CD4-positive, alpha-beta T cell (primary cell): ENCODE results near the gene PSMB1. TPM values are rescaled to one million over a fixed set of nuclear protein-coding genes. Genes with fewer than 3 reads are reported as not detected.

Source experiments
- ATAC-seq: fragments of 200-7000 bp; cut with Tn5 transposase; one replicate; pipeline ENCODE4 v1.10.0; 2022; ENCODE audit warnings: mild to moderate bottlenecking; ENCODE audit not compliant: poor library complexity
- CTCF ChIA-PET: fragments of 350-600 bp; sonication (Branson Sonifier 250); formaldehyde crosslinking; loops from one replicate; lab custom pipeline; 2021; ENCODE audit warnings: antibody characterized with exemption, inconsistent platforms; lab: Charles Lee
- POLR2A ChIA-PET: fragments of 350-600 bp; sonication (Branson Sonifier 250); formaldehyde crosslinking; loops from one replicate; lab custom pipeline; 2021; ENCODE audit warnings: antibody characterized with exemption, inconsistent platforms; lab: Charles Lee
- DNase-seq, 14 experiments: peaks; one replicate each; pipeline ENCODE4 v3.0.0-alpha.2; 2013 to 2020; ENCODE audit warnings: mixed read lengths in 2 of 14
- H3K27ac ChIP-seq, 2 donors: one replicate each; pipeline versions ENCODE4 v1.5.1 to v1.7.0; 2013; ENCODE audit warnings: low read length in 2 of 2, low read depth in 1 of 2, mild to moderate bottlenecking in 1 of 2
- H3K27me3 ChIP-seq, 2 experiments: 1 replicate in 1 of 2; 2 replicates in 1 of 2; pipeline versions ENCODE4 v1.6.1 to v1.7.0; 2013; ENCODE audit warnings: low read length in 2 of 2, control low read depth in 1 of 2, mild to moderate bottlenecking in 1 of 2, moderate library complexity in 1 of 2; ENCODE audit not compliant: insufficient read depth in 2 of 2, control insufficient read depth in 1 of 2
- H3K36me3 ChIP-seq: one replicate; pipeline ENCODE4 v1.6.1; 2013; ENCODE audit warnings: low read length, control low read depth; ENCODE audit not compliant: insufficient read depth
- H3K4me1 ChIP-seq: one replicate; pipeline ENCODE4 v1.6.1; 2013; ENCODE audit warnings: low read length, control low read depth; ENCODE audit not compliant: insufficient read depth
- H3K4me3 ChIP-seq: one replicate; pipeline ENCODE4 v1.5.1; 2013; ENCODE audit warnings: mild to moderate bottlenecking, low read length, moderate library complexity
- H3K9me3 ChIP-seq, 2 experiments: 1 replicate in 1 of 2; 2 replicates in 1 of 2; pipeline versions ENCODE4 v1.6.1 to v1.7.0; 2013; ENCODE audit warnings: low read length in 2 of 2, mild to moderate bottlenecking in 2 of 2, control low read depth in 1 of 2, moderate library complexity in 1 of 2; ENCODE audit not compliant: control insufficient read depth in 1 of 2, insufficient read depth in 1 of 2
- H3K27ac Mint-ChIP-seq: one replicate; pipeline ENCODE4 v1.8.0; 2020; ENCODE audit warnings: mixed read lengths
- H3K27me3 Mint-ChIP-seq: one replicate; pipeline ENCODE4 v1.8.0; 2021; ENCODE audit warnings: mixed read lengths
- H3K36me3 Mint-ChIP-seq: one replicate; pipeline ENCODE4 v1.8.0; 2021; ENCODE audit warnings: low read depth, mixed read lengths
- H3K4me1 Mint-ChIP-seq: one replicate; pipeline ENCODE4 v1.8.0; 2021; ENCODE audit warnings: low read depth, mixed read lengths
- H3K4me3 Mint-ChIP-seq: one replicate; pipeline ENCODE4 v1.8.0; 2020; ENCODE audit warnings: mild to moderate bottlenecking, mixed read lengths
- H3K9me3 Mint-ChIP-seq: one replicate; pipeline ENCODE4 v1.8.0; 2020; ENCODE audit warnings: mixed read lengths
- CTCF ChIP-seq: fragments of 200-600 bp; IDR thresholded peaks from one replicate; pipeline ENCODE4 v1.8.0; 2022; ENCODE audit warnings: antibody characterized with exemption, mild to moderate bottlenecking
- intact Hi-C, 2 experiments: fragments of 100-400 bp; cut with DNase I in 1 of 2; cut with micrococcal nuclease in 1 of 2; formaldehyde crosslinking; loops; one replicate each; pipeline versions ENCODE4 v1.15.1 to v1.9.0; 2023 to 2025; cut with DNase I, micrococcal nuclease
- total RNA-seq, 174 experiments: library from RNA in 2 of 174; stranded (reverse) in 2 of 174; gene quantifications; one replicate each; pipeline ENCODE4 v1.2.3 and lab custom pipeline; 2021 to 2026

Gene PSMB1
- total RNA-seq, 2 experiments from 2014 or later: 98.8 to 108 TPM

GRCh38 chr6:170553534-170554012 is 466 bp upstream of the PSMB1 start:
- ChIA-PET CTCF (interaction anchor here (0.7 to 2.3 kb wide), 2 partner anchors 31 to 722 kb away, joined by 3 to 9 read pairs; partner anchors contain the start of gene PDCD2), POLR2A (interaction anchor here (0.8 to 3.8 kb wide), 19 partner anchors 9 to 852 kb away, joined by 3 to 100 read pairs (median 6); partner anchors contain the start of genes C6orf120, DYNLT2, ERMARD and PDCD2)
- Histone ChIP-seq H3K9me3 (no peaks in the 10 kb centered on the region), H3K27ac (peak overlapping the region; percentile 93), H3K4me3 (peak overlapping the region; percentile 96), H3K36me3 (peaks cover 37% of the 10 kb centered on the region), H3K4me1 (peaks cover 34% of the 10 kb centered on the region), H3K27me3 (no peaks in the 10 kb centered on the region)
- intact Hi-C loops: loop anchor here (1.0 to 10.0 kb wide), 7 partner anchors 30 to 1341 kb away; partner anchors contain the start of genes DYNLT2 (in 2 of the 2), ERMARD (in 2 of the 2), C6orf120 (in 1 of the 2) and FAM120B (in 1 of the 2)
- Mint-ChIP-seq H3K9me3 (no peaks in the 10 kb centered on the region), H3K4me1 (peaks cover 30% of the 10 kb centered on the region), H3K27ac (no peak overlapping the region), H3K27me3 (no peaks in the 10 kb centered on the region), H3K36me3 (peaks cover 36% of the 10 kb centered on the region), H3K4me3 (no peak overlapping the region)
- peak; percentile 73 for ATAC-seq
- no peak for TF ChIP-seq CTCF
- peak in 4 of 14 experiments; percentile 10 to 84 (median 68) for DNase-seq

- no peaks in the 10 kb centered on the region for H3K27me3 Mint-ChIP-seq
- Histone ChIP-seq H3K27ac (no peak overlapping the region), H3K9me3 (no peaks in the 10 kb centered on the region), H3K36me3 (peaks cover 94% of the 10 kb centered on the region), H3K27me3 (no peaks in the 10 kb centered on the region), H3K4me3 (no peak overlapping the region), H3K4me1 (peaks cover 3% of the 10 kb centered on the region)
- H3K27ac Mint-ChIP-seq: no peak overlapping the region
- POLR2A ChIA-PET: no interaction called here
- no peak overlapping the region for H3K4me3 Mint-ChIP-seq
- intact Hi-C loops: no loop called here
- TF ChIP-seq CTCF: no peak
- peaks cover 47% of the 10 kb centered on the region for H3K4me1 Mint-ChIP-seq
- H3K36me3 Mint-ChIP-seq: peaks cover 100% of the 10 kb centered on the region
- CTCF ChIA-PET: no interaction called here
- H3K9me3 Mint-ChIP-seq: no peaks in the 10 kb centered on the region
- ATAC-seq (no peak), DNase-seq (no peak)
Observed at GRCh38 chr6:170545405-170545804, 7.7 kb downstream of the PSMB1 start.

- H3K9me3 ChIP-seq: no peaks in the 10 kb centered on the region
- ChIA-PET POLR2A (interaction anchor here (5.0 kb wide), 1 partner anchor 11 kb away, joined by 23 read pairs; the partner anchor contains the start of genes PSMB1 and TBP), CTCF (interaction anchor here (0.9 to 1.1 kb wide), 2 partner anchors 10 to 16 kb away, joined by 3 read pairs; no protein-coding TSS in a partner anchor)
- H3K27me3 ChIP-seq: no peaks in the 10 kb centered on the region
- H3K36me3 ChIP-seq: peaks cover 95% of the 10 kb centered on the region
- no peaks in the 10 kb centered on the region for H3K4me1 ChIP-seq
- no peak overlapping the region for H3K4me3 ChIP-seq
- H3K27ac ChIP-seq: no peak overlapping the region
- DNase-seq (no peak), ATAC-seq (no peak)
- intact Hi-C loops: no loop called here
- no peak for TF ChIP-seq CTCF
- Mint-ChIP-seq H3K4me1 (peaks cover 19% of the 10 kb centered on the region), H3K36me3 (peaks cover 100% of the 10 kb centered on the region), H3K4me3 (no peak overlapping the region), H3K9me3 (no peaks in the 10 kb centered on the region), H3K27ac (peak overlapping the region; percentile 34), H3K27me3 (no peaks in the 10 kb centered on the region)
Observed at GRCh38 chr6:170542031-170542719, 10.9 kb downstream of the PSMB1 start.
